Neural cell (in vitro differentiated cells): ENCODE data around the gene COL18A1. TPM values are rescaled to one million over a fixed set of nuclear protein-coding genes. Genes with fewer than 3 reads are reported as not detected.

Experiments
- H2AFZ ChIP-seq: fragments of 200-600, 300-800 bp; sonication (generic), shearing (Covaris generic); 2 replicates; pipeline ENCODE4 v1.6.0; 2014; ENCODE audit warnings: low read depth, mild to moderate bottlenecking, antibody characterized with exemption, low read length, moderate library complexity
- H3F3A ChIP-seq: fragments of 200-600 bp; shearing (Covaris generic); 2 replicates; pipeline ENCODE4 v1.6.1; 2016; ENCODE audit warnings: mild to moderate bottlenecking, moderate library complexity, mixed read lengths, antibody characterized with exemption, low read length; ENCODE audit not compliant: insufficient read depth, poor library complexity, severe bottlenecking
- H3K27ac ChIP-seq: fragments of 200-600, 300-800 bp; sonication (generic), shearing (Covaris generic); 2 replicates; pipeline ENCODE4 v1.5.1; 2014; ENCODE audit warnings: mild to moderate bottlenecking, low read length, moderate library complexity
- H3K27me3 ChIP-seq: fragments of 300-800, 200-600 bp; sonication (generic), shearing (Covaris generic); 2 replicates; pipeline ENCODE4 v1.6.0; 2014; ENCODE audit warnings: mild to moderate bottlenecking, low read depth, low read length, moderate library complexity; ENCODE audit not compliant: insufficient read depth
- H3K36me3 ChIP-seq: fragments of 300-800, 200-600 bp; sonication (generic), shearing (Covaris generic); 2 replicates; pipeline ENCODE4 v1.5.1; 2014; ENCODE audit warnings: mild to moderate bottlenecking, antibody characterized with exemption, low read length, moderate library complexity; ENCODE audit not compliant: insufficient read depth
- H3K4me2 ChIP-seq: fragments of 300-800, 200-600 bp; sonication (generic), shearing (Covaris generic); 2 replicates; pipeline ENCODE4 v1.6.0; 2014; ENCODE audit warnings: mild to moderate bottlenecking, low read length
- H3K4me3 ChIP-seq: fragments of 300-800, 200-600 bp; sonication (generic), shearing (Covaris generic); 2 replicates; pipeline ENCODE4 v1.5.1; 2014; ENCODE audit warnings: mild to moderate bottlenecking, low read length, moderate library complexity
- H3K79me2 ChIP-seq: fragments of 200-600 bp; shearing (Covaris generic); replicated peaks from 2 replicates; pipeline ENCODE4 v1.6.0; 2014; ENCODE audit warnings: mild to moderate bottlenecking, low read length, moderate library complexity; ENCODE audit not compliant: insufficient read depth
- H3K9ac ChIP-seq: fragments of 300-800, 200-600 bp; sonication (generic), shearing (Covaris generic); 2 replicates; pipeline ENCODE4 v1.6.1; 2016; ENCODE audit warnings: mild to moderate bottlenecking, low read length, mixed read lengths
- H3K9me2 ChIP-seq: fragments of 200-600 bp; shearing (Covaris generic); 2 replicates; pipeline ENCODE4 v1.6.1; 2016; ENCODE audit warnings: mild to moderate bottlenecking, low read length, mixed read lengths; ENCODE audit not compliant: insufficient read depth
- H3K9me3 ChIP-seq: fragments of 200-600, 300-800 bp; sonication (generic), shearing (Covaris generic); 2 replicates; pipeline ENCODE4 v1.6.1; 2016; ENCODE audit warnings: mild to moderate bottlenecking, mixed run types, low read length, moderate library complexity, mixed read lengths
- H4K20me1 ChIP-seq: fragments of 200-600 bp; shearing (Covaris generic); 2 replicates; pipeline ENCODE4 v1.6.1; 2016; ENCODE audit warnings: mild to moderate bottlenecking, mixed run types; ENCODE audit not compliant: insufficient read depth
- CTCF ChIP-seq: fragments of 450-650 bp; IDR thresholded peaks from 2 replicates; pipeline ENCODE4 v1.5.1; 2014; ENCODE audit warnings: antibody characterized with exemption, mild to moderate bottlenecking, moderate library complexity; ENCODE audit not compliant: poor library complexity, severe bottlenecking
- EP300 ChIP-seq: fragments of 450-650 bp; conservative IDR thresholded peaks from 2 replicates; pipeline ENCODE4 v1.6.1; 2014; ENCODE audit warnings: antibody characterized with exemption, mild to moderate bottlenecking, moderate library complexity; ENCODE audit not compliant: poor library complexity, severe bottlenecking
- EZH2 ChIP-seq: fragments of 200-600, 300-800 bp; shearing (Covaris generic), sonication (generic); IDR thresholded peaks from 2 replicates; pipeline ENCODE4 v1.6.1; 2014; ENCODE audit warnings: antibody characterized with exemption, low read length, borderline replicate concordance, mild to moderate bottlenecking; ENCODE audit not compliant: insufficient read depth, poor library complexity, severe bottlenecking
- MXI1 ChIP-seq: fragments of 450-650 bp; conservative IDR thresholded peaks from 2 replicates; pipeline ENCODE4 v1.6.1; 2014; ENCODE audit warnings: antibody characterized with exemption, mild to moderate bottlenecking; ENCODE audit not compliant: poor library complexity, severe bottlenecking
- POLR2AphosphoS5 ChIP-seq: IDR thresholded peaks from 2 replicates; pipeline ENCODE4 v1.6.1; 2012
- RAD21 ChIP-seq: fragments of 450-650 bp; conservative IDR thresholded peaks from 2 replicates; pipeline ENCODE4 v1.6.1; 2014; ENCODE audit warnings: antibody characterized with exemption, mild to moderate bottlenecking, moderate library complexity
- SMC3 ChIP-seq: fragments of 450-650 bp; conservative IDR thresholded peaks from 2 replicates; pipeline ENCODE4 v1.6.1; 2014; ENCODE audit warnings: antibody characterized with exemption, mild to moderate bottlenecking, moderate library complexity; ENCODE audit not compliant: poor library complexity
- TAF1 ChIP-seq: IDR thresholded peaks from 2 replicates; pipeline ENCODE4 v1.6.1; 2012; ENCODE audit warnings: low read depth
- polyA plus RNA-seq: library from polyadenylated mRNA; depleted of rRNA; stranded (reverse); fragments of >200 nt; gene quantifications from 2 replicates; pipeline ENCODE4 v1.2.3, GENCODE V29; 2014
- TF ChIP-seq, protein P1 (sequence below): IDR thresholded peaks from 2 replicates; pipeline ENCODE4 v1.6.1; 2012; ENCODE audit warnings: borderline replicate concordance

The COL18A1 gene
- polyA plus RNA-seq, 1 donor from 2014 or later = 2.5 TPM

- no peaks in the 10 kb centered on the region for H3K9me3 ChIP-seq
- H3K4me2 ChIP-seq = no peak overlapping the region
- no peaks in the 10 kb centered on the region for H3F3A ChIP-seq
- H2AFZ ChIP-seq = no peak overlapping the region
- no peak overlapping the region for H3K27ac ChIP-seq
- no peaks in the 10 kb centered on the region for H3K27me3 ChIP-seq
- no peaks in the 10 kb centered on the region for H3K79me2 ChIP-seq
- no peak overlapping the region for H3K4me3 ChIP-seq
- H3K36me3 ChIP-seq = no peaks in the 10 kb centered on the region
- no peaks in the 10 kb centered on the region for H3K9me2 ChIP-seq
- no peaks in the 10 kb centered on the region for H4K20me1 ChIP-seq
- TF ChIP-seq EP300 (no peak), EZH2 (no peak), SMC3 (no peak), MXI1 (no peak), POLR2AphosphoS5 (no peak), RAD21 (no peak), TAF1 (no peak), CTCF (no peak)
- TF ChIP-seq, protein P1, sequence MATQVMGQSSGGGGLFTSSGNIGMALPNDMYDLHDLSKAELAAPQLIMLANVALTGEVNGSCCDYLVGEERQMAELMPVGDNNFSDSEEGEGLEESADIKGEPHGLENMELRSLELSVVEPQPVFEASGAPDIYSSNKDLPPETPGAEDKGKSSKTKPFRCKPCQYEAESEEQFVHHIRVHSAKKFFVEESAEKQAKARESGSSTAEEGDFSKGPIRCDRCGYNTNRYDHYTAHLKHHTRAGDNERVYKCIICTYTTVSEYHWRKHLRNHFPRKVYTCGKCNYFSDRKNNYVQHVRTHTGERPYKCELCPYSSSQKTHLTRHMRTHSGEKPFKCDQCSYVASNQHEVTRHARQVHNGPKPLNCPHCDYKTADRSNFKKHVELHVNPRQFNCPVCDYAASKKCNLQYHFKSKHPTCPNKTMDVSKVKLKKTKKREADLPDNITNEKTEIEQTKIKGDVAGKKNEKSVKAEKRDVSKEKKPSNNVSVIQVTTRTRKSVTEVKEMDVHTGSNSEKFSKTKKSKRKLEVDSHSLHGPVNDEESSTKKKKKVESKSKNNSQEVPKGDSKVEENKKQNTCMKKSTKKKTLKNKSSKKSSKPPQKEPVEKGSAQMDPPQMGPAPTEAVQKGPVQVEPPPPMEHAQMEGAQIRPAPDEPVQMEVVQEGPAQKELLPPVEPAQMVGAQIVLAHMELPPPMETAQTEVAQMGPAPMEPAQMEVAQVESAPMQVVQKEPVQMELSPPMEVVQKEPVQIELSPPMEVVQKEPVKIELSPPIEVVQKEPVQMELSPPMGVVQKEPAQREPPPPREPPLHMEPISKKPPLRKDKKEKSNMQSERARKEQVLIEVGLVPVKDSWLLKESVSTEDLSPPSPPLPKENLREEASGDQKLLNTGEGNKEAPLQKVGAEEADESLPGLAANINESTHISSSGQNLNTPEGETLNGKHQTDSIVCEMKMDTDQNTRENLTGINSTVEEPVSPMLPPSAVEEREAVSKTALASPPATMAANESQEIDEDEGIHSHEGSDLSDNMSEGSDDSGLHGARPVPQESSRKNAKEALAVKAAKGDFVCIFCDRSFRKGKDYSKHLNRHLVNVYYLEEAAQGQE = no peak
- no peak overlapping the region for H3K9ac ChIP-seq
Measured at GRCh38 chr21:45386728-45387371, 18.1 kb upstream of the COL18A1 start.

DNA sequence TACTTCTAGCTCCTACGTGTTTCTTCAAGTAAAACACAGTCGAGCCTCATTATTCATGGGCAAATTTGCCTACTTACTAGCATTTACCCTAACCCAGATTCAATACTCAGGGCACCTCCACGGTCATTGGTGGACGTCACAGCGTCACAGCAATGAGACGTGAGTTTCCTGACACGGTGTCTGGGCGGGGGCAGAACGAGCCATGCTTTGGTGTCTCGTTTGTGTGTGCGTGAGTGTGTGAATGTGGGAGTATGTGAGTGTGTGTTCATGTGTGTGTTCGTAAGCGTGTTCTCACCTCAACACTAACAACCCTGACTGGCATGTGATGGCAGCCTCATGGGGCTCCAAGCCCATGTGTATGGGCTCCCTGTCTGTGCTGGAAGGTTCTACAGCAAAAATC lies 17.5 kb upstream of the COL18A1 start:
- Histone ChIP-seq H4K20me1 (no peaks in the 10 kb centered on the region), H3K27me3 (no peaks in the 10 kb centered on the region), H2AFZ (no peak overlapping the region), H3F3A (no peaks in the 10 kb centered on the region), H3K27ac (no peak overlapping the region), H3K36me3 (no peaks in the 10 kb centered on the region), H3K9ac (no peak overlapping the region), H3K4me3 (no peak overlapping the region), H3K4me2 (no peak overlapping the region), H3K9me2 (no peaks in the 10 kb centered on the region), H3K9me3 (no peaks in the 10 kb centered on the region), H3K79me2 (no peaks in the 10 kb centered on the region)
- TF ChIP-seq EP300 (no peak), POLR2AphosphoS5 (no peak), CTCF (no peak), RAD21 (no peak)
